ENCODE results near the gene LSP1.

Gene LSP1

DNA sequence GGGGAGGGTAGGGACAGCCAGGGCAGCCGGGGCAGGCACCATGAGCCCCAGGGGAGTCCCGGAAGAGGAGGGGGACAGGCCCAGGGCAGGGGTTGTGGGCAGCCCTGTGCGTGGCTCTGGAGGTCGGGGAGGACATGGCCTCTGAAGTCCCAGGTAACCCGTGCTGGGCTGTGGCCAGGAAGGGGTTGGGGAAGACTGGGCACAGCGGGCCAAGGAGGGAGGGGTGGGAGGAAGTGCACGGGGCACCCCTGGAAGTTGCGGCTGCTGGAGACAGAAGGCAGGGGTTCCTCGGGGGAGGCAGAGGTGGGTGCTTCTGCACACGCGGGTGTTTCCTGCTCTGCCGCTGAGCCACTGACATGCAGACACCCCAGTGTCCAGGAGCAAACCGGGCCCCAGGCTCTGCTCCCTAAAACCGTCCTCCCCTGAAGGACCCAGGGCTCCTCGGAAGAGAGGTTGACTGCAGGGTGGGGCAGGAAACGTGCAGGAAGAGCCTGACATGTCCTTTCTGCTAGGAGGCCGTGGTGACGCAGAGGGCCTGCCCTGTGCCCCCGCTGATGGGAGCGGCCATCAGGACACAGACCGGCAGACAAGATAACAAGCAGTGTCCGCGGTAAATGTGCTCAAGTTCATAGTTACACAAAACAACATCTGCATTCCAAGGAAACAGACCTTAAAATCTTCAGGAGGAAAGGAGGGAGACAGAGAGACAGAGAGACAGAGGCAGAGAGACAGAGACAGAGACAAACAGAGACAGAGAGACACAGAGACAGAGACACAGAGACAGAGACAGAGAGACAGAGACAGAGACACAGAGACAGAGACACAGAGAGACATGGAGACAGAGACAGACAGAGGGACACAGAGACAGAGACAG, 8.4 kb upstream of the LSP1 start:
- TF ChIP-seq CEBPB (IDR thresholded peaks at IDR 0.05) (no peak), ZBTB7A (IDR thresholded peaks at IDR 0.05; ENCODE audit: low read depth) (no peak), TEAD4 (IDR thresholded peaks at IDR 0.05) (no peak), NFIC (IDR thresholded peaks at IDR 0.05) (no peak), TCF12 (IDR thresholded peaks at IDR 0.05; ENCODE audit: low read depth) (no peak), CREB1 (IDR thresholded peaks at IDR 0.05; ENCODE audit: low read depth) (no peak), RAD21 (IDR thresholded peaks at IDR 0.05; ENCODE audit: low read depth) (no peak), YY1 (IDR thresholded peaks at IDR 0.05; ENCODE audit: low read depth) (no peak), EP300 (IDR thresholded peaks at IDR 0.05; ENCODE audit: borderline replicate concordance) (no peak), FOXM1 (IDR thresholded peaks at IDR 0.05; ENCODE audit: borderline replicate concordance, low read depth) (no peak), TAF1 (IDR thresholded peaks at IDR 0.05; ENCODE audit: low read depth) (no peak)
- TF ChIP-seq, protein P1, sequence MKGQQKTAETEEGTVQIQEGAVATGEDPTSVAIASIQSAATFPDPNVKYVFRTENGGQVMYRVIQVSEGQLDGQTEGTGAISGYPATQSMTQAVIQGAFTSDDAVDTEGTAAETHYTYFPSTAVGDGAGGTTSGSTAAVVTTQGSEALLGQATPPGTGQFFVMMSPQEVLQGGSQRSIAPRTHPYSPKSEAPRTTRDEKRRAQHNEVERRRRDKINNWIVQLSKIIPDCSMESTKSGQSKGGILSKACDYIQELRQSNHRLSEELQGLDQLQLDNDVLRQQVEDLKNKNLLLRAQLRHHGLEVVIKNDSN (IDR thresholded peaks at IDR 0.05) = no peak
- TF ChIP-seq, protein P2, sequence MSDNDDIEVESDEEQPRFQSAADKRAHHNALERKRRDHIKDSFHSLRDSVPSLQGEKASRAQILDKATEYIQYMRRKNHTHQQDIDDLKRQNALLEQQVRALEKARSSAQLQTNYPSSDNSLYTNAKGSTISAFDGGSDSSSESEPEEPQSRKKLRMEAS (IDR thresholded peaks at IDR 0.05) = no peak

- no peak for TF ChIP-seq ZBTB7A (IDR thresholded peaks at IDR 0.05; ENCODE audit: low read depth)
- TF ChIP-seq TAF1 (IDR thresholded peaks at IDR 0.05; ENCODE audit: low read depth) = no peak
- TF ChIP-seq NFIC (IDR thresholded peaks at IDR 0.05) = no peak
These were observed 7.8 kb upstream of the LSP1 start for GRCh38 chr11:1845095-1845429.

GRCh38 chr11:1845561-1846452, 7.1 kb upstream of the LSP1 start:
- TF ChIP-seq ZBTB7A (IDR thresholded peaks at IDR 0.05; ENCODE audit: low read depth) = no peak
- no peak for TF ChIP-seq RAD21 (IDR thresholded peaks at IDR 0.05; ENCODE audit: low read depth)
- no peak for TF ChIP-seq YY1 (IDR thresholded peaks at IDR 0.05; ENCODE audit: low read depth)
- TF ChIP-seq, protein P2 (IDR thresholded peaks at IDR 0.05) = no peak

DNA sequence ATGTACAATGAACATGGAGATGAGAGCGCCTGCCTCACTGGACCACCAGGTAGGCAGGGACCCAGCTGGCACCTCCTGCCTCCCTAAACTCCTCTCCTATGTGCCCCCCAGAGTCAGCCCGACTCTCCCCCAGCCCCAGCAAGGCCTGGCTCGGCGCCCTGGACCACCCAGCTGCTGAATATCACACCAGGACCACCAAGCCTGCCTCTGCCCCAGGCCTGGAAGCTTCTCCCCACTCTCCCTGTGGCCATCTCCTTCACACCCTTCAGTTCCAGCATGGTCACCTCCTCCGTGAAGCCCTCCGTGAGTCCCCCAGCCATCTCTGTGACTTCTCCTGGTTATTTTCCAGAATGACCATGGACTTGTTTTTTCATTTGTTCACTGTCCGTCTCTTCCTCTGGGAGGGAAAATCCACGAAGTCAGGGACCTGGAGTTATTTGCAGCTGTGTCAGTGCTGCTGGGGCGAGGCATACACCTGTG, 6.4 kb upstream of the LSP1 start:
- TF ChIP-seq ZBTB7A (IDR thresholded peaks at IDR 0.05; ENCODE audit: low read depth) (no peak), TAF1 (IDR thresholded peaks at IDR 0.05; ENCODE audit: low read depth) (no peak), EGR1 (IDR thresholded peaks at IDR 0.05) (no peak), TEAD4 (IDR thresholded peaks at IDR 0.05) (no peak), TCF12 (IDR thresholded peaks at IDR 0.05; ENCODE audit: low read depth) (no peak), NFIC (IDR thresholded peaks at IDR 0.05) (no peak), FOXM1 (IDR thresholded peaks at IDR 0.05; ENCODE audit: borderline replicate concordance, low read depth) (no peak), EP300 (IDR thresholded peaks at IDR 0.05; ENCODE audit: borderline replicate concordance) (no peak), REST (IDR thresholded peaks at IDR 0.05; ENCODE audit: low read depth) (no peak)
- TF ChIP-seq, protein P2 (IDR thresholded peaks at IDR 0.05) = no peak
- TF ChIP-seq, protein P1 (IDR thresholded peaks at IDR 0.05) = no peak

- no peak for TF ChIP-seq RAD21 (IDR thresholded peaks at IDR 0.05; ENCODE audit: low read depth)
- TF ChIP-seq FOXM1 (IDR thresholded peaks at IDR 0.05; ENCODE audit: borderline replicate concordance, low read depth) = no peak
- TF ChIP-seq ZBTB7A (IDR thresholded peaks at IDR 0.05; ENCODE audit: low read depth) = no peak
- no peak for TF ChIP-seq TAF1 (IDR thresholded peaks at IDR 0.05; ENCODE audit: low read depth)
- TF ChIP-seq, protein P1 (IDR thresholded peaks at IDR 0.05) = no peak
- TF ChIP-seq TCF12 (IDR thresholded peaks at IDR 0.05; ENCODE audit: low read depth) = no peak
- no peak for TF ChIP-seq NFIC (IDR thresholded peaks at IDR 0.05)
These were observed 5.7 kb upstream of the LSP1 start for GRCh38 chr11:1847006-1847735.

Measured in Ishikawa (cell line).